Measurements from ENCODE around the gene TIRAP. TPM values are rescaled to one million over a fixed set of nuclear protein-coding genes. Genes with fewer than 3 reads are reported as not detected.

The TIRAP gene
- polyA plus RNA-seq, 3 donors = 5.2 to 6.5 (median 5.9) TPM

DNA sequence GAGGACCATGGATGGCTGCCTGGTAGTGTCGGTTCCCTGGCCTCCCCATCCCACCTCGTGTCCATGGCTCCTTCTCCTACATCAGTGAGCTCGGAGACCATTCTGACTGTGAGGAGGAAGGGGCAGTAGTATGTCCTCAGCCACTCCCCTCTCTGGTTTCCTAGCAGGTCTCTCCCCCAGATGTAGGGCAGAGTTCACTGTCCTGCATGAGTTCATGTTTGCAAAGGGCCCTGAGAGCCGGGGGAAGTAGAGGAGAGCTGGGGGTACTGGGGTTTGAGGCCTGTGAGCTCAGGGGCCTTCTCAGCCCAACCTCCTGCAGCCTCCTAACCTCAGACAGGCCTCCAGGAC is 54.2 kb downstream of the TIRAP start:
- WGBS, 3 donors = 73 to 83% (median 74%) methylated on average over 4 of the region's 4 CpGs
- no peak overlapping the region for H3K27ac ChIP-seq (ENCODE audit: low read depth, low read length)

GRCh38 chr11:126337474-126338241 is 54.8 kb downstream of the TIRAP start:
- no peak overlapping the region for H3K27ac ChIP-seq (ENCODE audit: low read depth, low read length)
- 82 to 86% (median 84%) methylated on average over 15 of the region's 15 CpGs for WGBS, 3 donors

- no peak overlapping the region for H3K27ac ChIP-seq (ENCODE audit: low read depth, low read length)
- WGBS, 3 donors = 90 to 96% (median 94%) methylated on average over 7 of the region's 7 CpGs
These were observed 55.6 kb downstream of the TIRAP start for GRCh38 chr11:126338346-126339055.

GRCh38 chr11:126339073-126339862 is 56.4 kb downstream of the TIRAP start:
- 76 to 81% (median 77%) methylated on average over 15 of the region's 15 CpGs for WGBS, 3 donors

DNA sequence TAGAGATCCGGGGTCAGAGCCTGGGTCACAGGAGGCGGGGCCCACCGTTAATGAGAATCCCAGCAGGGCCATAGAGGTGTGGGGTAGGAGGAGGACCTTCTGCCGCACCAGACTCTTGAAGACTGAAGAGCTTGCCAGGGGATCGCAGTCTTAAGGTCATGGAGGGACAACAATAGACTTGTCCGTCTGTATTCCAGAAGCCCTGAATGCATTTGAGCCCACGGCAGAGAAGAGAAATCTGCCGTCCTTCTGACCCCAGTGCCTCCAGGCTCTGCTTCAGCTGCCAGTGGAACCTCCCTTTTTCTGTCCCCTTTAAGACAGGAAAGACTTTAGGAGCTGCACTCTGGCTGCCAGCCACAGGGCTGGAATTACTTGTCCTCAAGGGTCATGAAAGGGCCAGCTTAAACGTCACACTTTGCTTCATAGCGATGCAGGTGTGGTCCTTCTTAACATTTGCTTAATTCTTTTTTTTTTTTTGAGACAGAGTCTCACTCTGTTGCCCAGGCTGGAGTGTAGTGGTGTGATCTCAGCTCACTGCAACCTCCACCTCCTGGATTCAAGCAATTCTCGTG is 57.1 kb downstream of the TIRAP start:
- WGBS, 3 donors = 50 to 82% (median 52%) methylated on average over 11 of the region's 11 CpGs
- H3K27ac ChIP-seq (ENCODE audit: low read depth, low read length) = no peak overlapping the region

More at GRCh38 chr11:126339073-126339862, 56.4 kb downstream of the TIRAP start:
- H3K27ac ChIP-seq (ENCODE audit: low read depth, low read length) = no peak overlapping the region

- H3K27ac ChIP-seq (ENCODE audit: low read depth, low read length) = no peak overlapping the region
- 78 to 85% (median 82%) methylated on average over 7 of the region's 7 CpGs for WGBS, 3 donors
These were observed 58.2 kb downstream of the TIRAP start for GRCh38 chr11:126340960-126341606.

- 49 to 88% (median 64%) methylated on average over 3 of the region's 3 CpGs for WGBS, 3 donors
- no peak overlapping the region for H3K27ac ChIP-seq (ENCODE audit: low read depth, low read length)
These were observed 58.9 kb downstream of the TIRAP start for GRCh38 chr11:126341760-126342161.

DNA sequence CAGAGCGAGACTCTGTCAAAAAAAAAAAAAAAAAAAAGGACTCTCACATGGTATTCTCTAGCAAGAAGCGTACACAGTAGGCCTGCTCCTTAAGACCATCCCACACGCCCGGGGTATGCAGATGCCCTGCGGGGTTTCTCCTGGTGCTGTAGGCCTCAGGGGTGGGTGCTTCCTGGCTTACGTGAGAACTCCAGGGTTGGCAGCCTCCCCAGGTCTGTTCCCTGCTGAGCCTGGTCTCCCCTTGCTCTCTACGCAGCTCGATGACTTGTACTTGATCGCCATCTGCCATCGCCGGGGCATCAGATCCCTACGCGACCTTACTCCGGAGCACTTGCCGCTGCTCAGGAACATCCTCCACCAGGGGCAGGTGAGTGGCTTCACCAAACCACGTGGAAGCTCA is 60.2 kb downstream of the TIRAP start:
- H3K27ac ChIP-seq (ENCODE audit: low read depth, low read length) = no peak overlapping the region
- 95 to 97% (median 96%) methylated on average over 15 of the region's 16 CpGs for WGBS, 3 donors

Other genes starting within 250 kb of the TIRAP start
- 1 to 10 TPM; 1.3 to 7.3 (median 4.2) TPM for gene CDON, start 220.2 kb upstream of the TIRAP start, polyA plus RNA-seq
- gene RPUSD4, start 71.4 kb upstream of the TIRAP start, polyA plus RNA-seq = 10 to 100 TPM; 16.3 to 25.7 (median 23.7) TPM
- gene FAM118B, start 71.3 kb upstream of the TIRAP start, polyA plus RNA-seq = 10 to 100 TPM in 2 of 3 donors, 1 to 10 TPM in 1; 3.5 to 11.5 (median 10.3) TPM
- 100 to 1,000 TPM in 1 of 3 donors, 10 to 100 TPM in 2; 30.4 to 127 (median 85.5) TPM for gene SRPRA, start 14.2 kb upstream of the TIRAP start, polyA plus RNA-seq
- 10 to 100 TPM; 10.4 to 27.7 (median 24.5) TPM for gene FOXRED1, start 13.9 kb upstream of the TIRAP start, polyA plus RNA-seq
- gene DCPS, start 21.0 kb downstream of the TIRAP start, polyA plus RNA-seq = 10 to 100 TPM; 13.5 to 17.4 (median 15.8) TPM
- 10 to 100 TPM in 2 of 3 donors, 1 to 10 TPM in 1; 7.5 to 42.1 (median 20.8) TPM for gene ST3GAL4, start 72.6 kb downstream of the TIRAP start, polyA plus RNA-seq